HG03095 (cell line): ENCODE results near the gene NUDT16L1.

Source experiments
- ATAC-seq: cut with Tn5 transposase; IDR thresholded peaks from one replicate; pipeline ENCODE4 v1.9.1; 2021; ENCODE audit warnings: moderate library complexity; ENCODE audit not compliant: unreplicated experiment

Gene NUDT16L1

GRCh38 chr16:4663777-4664465 lies 29.4 kb upstream of the NUDT16L1 start:
- ATAC-seq: no peak

GRCh38 chr16:4664538-4665418 lies 28.6 kb upstream of the NUDT16L1 start:
- no peak for ATAC-seq

- no peak for ATAC-seq
Measured at GRCh38 chr16:4666537-4667202, 26.7 kb upstream of the NUDT16L1 start.

DNA sequence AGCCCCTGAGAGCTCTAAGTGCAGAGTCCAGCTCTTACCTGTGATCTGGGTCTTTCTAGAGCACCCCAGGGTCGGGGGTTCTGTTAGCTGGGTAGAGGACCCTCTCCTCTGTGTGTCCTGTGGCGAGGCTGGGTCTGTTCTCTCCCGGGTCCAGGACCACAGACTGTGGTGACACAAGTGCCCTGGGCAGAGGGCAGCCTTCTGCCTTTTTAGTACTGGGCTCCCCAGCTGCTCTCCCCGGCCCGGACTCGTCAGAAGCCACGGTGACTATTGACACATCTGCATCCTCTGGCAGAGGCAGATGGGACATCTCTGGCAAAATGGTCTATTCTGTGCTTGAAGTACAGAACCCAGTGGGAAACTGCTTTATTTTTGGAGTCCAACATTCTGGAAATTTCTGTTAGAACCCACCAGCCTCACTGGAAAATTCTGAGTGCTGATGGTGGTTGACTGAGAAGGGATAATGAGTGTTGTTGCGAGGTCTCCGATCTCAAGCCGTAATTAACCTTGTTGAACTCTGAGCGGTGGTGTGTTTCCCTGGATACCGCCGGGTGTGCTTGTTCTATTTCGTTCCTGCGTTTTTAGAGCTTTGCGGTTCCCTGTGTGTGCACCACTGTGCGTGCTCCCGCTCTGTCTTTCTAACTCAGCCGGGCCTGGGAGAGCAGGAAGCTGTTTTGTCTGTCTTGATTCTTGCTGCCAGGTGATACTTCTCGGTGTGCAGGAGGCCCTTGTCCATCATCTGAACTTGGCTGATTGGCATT lies 26.0 kb upstream of the NUDT16L1 start:
- no peak for ATAC-seq

DNA sequence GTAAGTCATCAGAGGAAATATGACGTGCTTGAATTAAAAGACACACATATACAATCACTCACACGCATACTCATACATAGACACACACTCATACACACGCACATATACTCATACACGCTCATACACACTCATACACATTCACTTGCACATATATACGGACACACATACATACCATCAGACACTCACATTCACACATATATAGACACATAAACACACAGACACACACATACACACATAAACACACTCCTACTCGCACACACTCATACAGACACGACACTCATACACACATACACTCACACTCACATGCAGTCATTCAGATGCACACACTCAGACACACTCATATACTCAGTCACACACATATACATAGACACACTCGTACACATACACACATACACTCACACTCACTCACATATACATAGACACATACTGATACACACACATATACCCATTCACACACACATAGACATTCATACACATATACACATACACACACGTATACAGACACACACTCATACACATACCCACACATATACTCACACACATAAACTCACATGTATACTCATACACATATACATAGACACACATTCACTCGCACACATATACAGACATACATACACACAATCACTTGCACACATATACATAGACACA lies 24.9 kb upstream of the NUDT16L1 start:
- no peak for ATAC-seq

GRCh38 chr16:4673387-4674046 lies 19.8 kb upstream of the NUDT16L1 start:
- ATAC-seq: no peak

DNA sequence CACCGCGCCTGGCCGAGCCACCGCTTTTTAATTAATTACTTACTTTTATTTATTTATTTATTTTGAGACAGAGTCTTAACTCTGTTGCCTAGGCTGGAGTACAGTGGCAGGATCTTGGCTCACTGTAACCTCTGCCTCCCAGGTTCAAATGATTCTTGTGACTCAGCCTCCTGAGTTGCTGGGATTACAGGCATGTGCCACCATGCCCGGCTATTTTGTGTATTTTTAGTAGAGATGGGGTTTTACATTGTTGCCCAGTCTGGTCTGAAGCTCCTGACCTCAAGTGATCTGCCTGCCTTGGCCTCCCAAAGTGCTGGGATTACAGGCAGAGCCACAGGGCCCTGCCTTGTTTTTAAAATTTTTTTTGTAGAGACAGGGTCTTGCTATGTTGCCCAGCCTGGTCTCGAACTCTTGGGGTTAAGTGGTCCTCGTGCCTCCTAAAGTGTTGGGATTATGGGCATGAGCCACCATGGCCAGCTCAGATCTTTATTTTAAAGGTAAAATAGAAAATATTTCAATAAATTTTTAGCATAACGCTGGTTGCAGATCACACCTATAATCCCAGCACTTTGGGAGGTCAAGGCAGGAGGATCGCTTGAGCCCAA lies 18.3 kb upstream of the NUDT16L1 start:
- ATAC-seq: no peak

DNA sequence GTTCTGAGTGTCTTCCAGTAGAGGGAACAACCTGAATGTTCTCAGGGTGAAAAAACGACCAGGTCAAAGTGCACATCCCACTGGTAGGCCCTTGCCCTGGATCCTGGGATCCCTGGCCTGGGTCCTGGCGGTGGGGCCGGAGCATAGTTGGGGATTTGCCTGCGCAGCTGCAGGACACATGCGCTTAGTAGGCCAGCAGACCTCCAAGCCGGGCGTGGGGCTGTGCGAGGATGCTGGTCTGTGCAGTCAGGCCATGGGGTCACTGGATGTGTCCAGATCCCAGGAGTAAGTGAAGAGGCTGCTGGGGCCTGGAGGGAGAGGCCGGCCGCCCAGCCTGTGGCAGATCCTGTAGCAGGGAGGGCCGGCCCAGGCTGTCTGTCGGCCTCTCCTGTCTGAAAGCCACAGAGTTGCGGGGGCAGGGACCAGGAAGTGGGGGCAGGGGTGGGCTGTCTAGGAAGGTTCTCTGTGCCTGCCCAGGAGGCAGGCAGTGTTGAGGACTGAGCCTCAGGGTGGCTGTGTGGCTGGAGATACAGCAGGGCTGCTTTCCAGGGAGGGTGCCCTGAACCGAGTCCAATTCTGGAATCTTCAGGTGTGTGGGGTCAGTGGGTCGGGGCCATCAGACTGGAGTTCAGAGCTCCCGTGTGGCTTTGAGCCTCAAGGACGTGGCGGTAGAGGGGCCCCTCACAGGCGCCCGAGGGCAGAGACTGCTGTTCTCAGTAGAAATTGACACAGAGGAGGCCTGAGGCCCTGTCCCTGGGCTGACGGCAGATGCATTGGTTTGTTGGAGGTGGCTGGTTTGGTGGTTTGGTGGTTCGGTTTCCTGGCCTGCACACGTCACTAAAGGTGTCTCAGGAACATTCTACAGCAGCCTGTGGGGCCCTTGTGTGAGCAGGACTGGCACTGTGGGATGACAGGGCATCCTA lies 17.2 kb upstream of the NUDT16L1 start:
- ATAC-seq: no peak

DNA sequence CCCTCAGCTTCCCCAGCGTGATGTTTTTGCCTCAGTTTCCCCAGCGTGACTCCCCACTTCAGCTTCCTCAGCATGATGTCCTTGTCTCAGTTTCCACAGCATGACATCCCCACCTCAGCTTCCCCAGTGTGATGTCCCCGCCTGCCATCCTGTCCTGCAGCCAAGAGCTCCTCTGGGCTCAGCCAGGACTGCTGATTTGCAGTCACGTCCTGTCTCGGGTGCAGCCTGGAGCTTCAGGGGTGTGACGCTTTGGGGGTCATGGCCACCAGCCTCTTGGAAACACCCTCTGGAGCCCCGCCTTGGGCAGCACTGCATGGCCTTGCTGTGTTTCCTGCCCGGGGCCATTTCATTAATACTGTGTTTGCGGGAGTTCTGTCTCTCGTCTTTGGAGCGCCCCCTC lies 16.5 kb upstream of the NUDT16L1 start:
- no peak for ATAC-seq

GRCh38 chr16:4677390-4677789 lies 16.0 kb upstream of the NUDT16L1 start:
- ATAC-seq: no peak

DNA sequence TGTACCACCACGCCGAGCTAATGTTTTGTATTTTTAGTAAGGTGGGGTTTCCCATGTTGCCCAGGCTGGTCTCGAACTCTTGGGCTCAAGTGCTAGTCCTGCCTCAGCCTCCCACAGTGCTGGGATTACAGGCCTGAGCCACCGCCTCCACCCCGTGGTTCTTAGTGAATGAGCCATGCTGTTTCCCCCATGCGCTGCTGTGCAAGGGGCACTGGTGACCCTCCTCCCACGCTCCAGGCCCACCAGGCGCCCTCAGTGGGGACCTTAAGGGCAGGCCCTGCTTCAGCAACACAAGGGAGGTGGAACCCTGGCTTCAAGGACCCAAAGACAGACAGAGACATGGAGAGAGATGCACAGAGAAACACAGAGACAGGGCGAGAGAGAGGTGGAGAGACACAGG lies 15.4 kb upstream of the NUDT16L1 start:
- ATAC-seq: no peak

- ATAC-seq: no peak
Measured at GRCh38 chr16:4678596-4678995, 14.8 kb upstream of the NUDT16L1 start.

GRCh38 chr16:4679156-4679849 lies 14.1 kb upstream of the NUDT16L1 start:
- ATAC-seq: no peak

DNA sequence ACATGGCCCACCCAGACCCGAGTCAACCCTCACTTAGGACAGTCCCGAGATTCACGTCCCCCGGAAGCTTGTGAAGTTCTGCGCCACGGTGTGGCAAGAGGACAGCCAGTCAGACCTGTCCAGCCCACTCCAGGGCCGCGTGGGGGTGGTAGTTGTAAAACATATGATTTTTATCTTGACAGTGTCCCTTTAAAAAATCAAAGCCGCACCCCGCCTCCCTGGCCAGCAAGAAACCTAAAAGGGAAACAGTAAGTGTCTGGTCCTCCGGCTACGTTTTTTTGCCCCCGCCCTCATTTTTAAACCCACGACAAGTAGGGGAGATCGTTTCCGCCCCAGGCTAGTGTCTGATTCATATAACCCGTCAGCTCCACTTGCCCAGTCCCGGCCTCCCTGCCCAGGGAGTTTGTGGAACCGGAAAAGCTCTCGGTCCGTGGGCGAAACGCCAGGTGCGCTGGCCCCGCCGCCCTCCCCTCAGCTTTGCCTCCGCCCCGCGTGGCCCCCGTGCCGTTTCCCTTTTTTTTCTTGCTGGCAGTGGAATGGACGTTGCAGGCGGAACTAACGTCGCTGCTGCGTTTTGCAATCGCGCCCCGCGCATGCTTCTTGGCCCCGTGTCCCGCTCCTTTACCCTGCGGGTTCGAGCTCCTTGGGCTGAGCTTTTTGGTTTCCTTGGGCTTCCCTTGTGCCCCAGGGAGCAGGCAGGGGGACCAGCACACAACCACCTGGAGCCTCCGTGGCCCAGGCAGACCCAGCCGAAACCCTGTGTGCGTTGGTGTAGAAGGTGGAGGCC lies 13.3 kb upstream of the NUDT16L1 start:
- ATAC-seq: no peak

GRCh38 chr16:4680673-4681470 lies 12.5 kb upstream of the NUDT16L1 start:
- ATAC-seq: no peak

DNA sequence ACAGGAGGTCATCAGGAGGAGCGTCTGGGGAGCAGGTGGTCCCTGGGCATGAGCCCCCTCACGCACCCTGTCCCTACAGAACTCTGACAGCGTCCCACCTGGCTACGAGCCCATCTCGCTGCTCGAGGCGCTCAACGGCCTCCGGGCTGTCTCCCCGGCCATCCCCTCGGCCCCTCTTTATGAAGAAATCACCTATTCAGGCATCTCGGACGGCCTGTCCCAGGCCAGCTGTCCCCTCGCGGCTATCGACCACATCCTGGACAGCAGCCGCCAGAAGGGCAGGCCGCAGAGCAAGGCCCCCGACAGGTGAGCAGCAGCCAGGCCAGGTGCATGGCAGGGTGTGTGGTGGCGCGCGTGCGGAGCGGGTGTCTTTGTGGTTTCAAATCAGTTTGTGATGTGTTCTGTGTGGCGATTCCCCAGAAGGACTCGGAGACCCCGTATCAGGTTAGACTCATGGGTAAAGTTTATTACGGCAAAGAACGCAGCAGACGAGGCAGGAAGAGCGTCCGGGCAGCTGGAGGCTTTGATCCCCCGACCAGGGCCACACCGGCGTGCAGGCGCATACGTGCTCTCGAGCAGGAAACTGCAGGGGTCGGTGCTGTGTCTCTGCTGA lies 11.8 kb upstream of the NUDT16L1 start:
- no peak for ATAC-seq
